Measurements from ENCODE around the gene MRPL32.

Gene MRPL32

DNA sequence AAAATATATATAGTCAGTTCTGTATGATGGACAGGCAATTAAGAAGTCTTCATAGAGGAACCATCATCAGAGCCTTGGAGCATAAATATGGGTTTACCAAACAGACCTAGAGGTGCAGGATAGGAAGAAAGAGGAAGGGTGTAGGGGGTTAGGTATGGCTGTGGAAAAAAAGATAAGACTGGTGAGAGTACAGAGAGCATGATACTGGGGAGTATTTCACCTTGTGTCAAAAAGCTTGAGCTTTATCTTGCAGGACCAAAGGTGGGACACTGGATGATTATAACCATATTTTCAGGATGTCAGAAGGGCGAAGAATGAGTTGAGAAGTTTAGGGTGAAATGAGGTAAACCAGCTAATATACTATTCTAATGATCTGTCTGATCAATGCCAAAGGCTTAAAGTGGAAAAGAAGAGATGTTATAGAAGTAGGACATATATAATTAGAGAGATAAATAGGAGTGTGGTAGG is 54.6 kb downstream of the MRPL32 start:
- Histone ChIP-seq H3K27ac (ENCODE audit: poor library complexity, severe bottlenecking) (no peak overlapping the region), H3K27me3 (ENCODE audit: insufficient read depth, poor library complexity, severe bottlenecking) (no peaks in the 10 kb centered on the region), H3K9me3 (ENCODE audit: severe bottlenecking) (no peaks in the 10 kb centered on the region), H3K36me3 (ENCODE audit: low read depth) (no peaks in the 10 kb centered on the region), H3K4me3 (ENCODE audit: severe bottlenecking) (no peak overlapping the region), H3K4me1 (ENCODE audit: insufficient read depth, poor library complexity, severe bottlenecking) (no peaks in the 10 kb centered on the region)
- TF ChIP-seq, protein P1, sequence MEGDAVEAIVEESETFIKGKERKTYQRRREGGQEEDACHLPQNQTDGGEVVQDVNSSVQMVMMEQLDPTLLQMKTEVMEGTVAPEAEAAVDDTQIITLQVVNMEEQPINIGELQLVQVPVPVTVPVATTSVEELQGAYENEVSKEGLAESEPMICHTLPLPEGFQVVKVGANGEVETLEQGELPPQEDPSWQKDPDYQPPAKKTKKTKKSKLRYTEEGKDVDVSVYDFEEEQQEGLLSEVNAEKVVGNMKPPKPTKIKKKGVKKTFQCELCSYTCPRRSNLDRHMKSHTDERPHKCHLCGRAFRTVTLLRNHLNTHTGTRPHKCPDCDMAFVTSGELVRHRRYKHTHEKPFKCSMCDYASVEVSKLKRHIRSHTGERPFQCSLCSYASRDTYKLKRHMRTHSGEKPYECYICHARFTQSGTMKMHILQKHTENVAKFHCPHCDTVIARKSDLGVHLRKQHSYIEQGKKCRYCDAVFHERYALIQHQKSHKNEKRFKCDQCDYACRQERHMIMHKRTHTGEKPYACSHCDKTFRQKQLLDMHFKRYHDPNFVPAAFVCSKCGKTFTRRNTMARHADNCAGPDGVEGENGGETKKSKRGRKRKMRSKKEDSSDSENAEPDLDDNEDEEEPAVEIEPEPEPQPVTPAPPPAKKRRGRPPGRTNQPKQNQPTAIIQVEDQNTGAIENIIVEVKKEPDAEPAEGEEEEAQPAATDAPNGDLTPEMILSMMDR (IDR thresholded peaks at IDR 0.05; ENCODE audit: poor library complexity, severe bottlenecking), result no peak
- DNase-seq (ENCODE audit: low spot score), result no peak
- no peak for ATAC-seq (ENCODE audit: low read depth)

Measured in RWPE2 (cell line).